Liver (tissue), 9 donors: Measurements from ENCODE around the gene SEPSECS. TPM values are rescaled to one million over a fixed set of nuclear protein-coding genes. Genes with fewer than 3 reads are reported as not detected.

Experiments
- DNase-seq: peaks from one replicate; pipeline ENCODE4 v3.0.0-alpha.2; 2017; ENCODE audit warnings: low spot score
- H3K27ac ChIP-seq, 2 donors: one replicate each; pipeline ENCODE4 v1.7.0; 2013; ENCODE audit warnings: inconsistent platforms in 2 of 2, low read length in 2 of 2, control low read depth in 1 of 2, low read depth in 1 of 2, mild to moderate bottlenecking in 1 of 2
- H3K27me3 ChIP-seq, 4 donors: one replicate each; pipeline versions ENCODE4 v1.6.1 to v1.7.0; 2013; ENCODE audit warnings: low read length in 3 of 4, inconsistent platforms in 1 of 4, mild to moderate bottlenecking in 1 of 4, moderate library complexity in 1 of 4; ENCODE audit not compliant: control insufficient read depth in 4 of 4, insufficient read depth in 4 of 4
- H3K36me3 ChIP-seq, 4 donors: one replicate each; pipeline versions ENCODE4 v1.6.1 to v1.7.0; 2013; ENCODE audit warnings: low read length in 3 of 4, mild to moderate bottlenecking in 3 of 4, low read depth in 1 of 4, moderate library complexity in 1 of 4; ENCODE audit not compliant: control insufficient read depth in 4 of 4, insufficient read depth in 3 of 4
- H3K4me1 ChIP-seq, 4 donors: one replicate each; pipeline versions ENCODE4 v1.6.1 to v1.7.0; 2013; ENCODE audit warnings: low read length in 3 of 4, mild to moderate bottlenecking in 3 of 4, moderate library complexity in 1 of 4; ENCODE audit not compliant: control insufficient read depth in 4 of 4, insufficient read depth in 4 of 4
- H3K4me3 ChIP-seq, 3 donors: one replicate each; pipeline versions ENCODE4 v1.6.1 to v1.7.0; 2013; ENCODE audit warnings: low read length in 3 of 3, control low read depth in 1 of 3, low read depth in 1 of 3, mild to moderate bottlenecking in 1 of 3
- H3K9ac ChIP-seq, 2 donors: one replicate each; pipeline ENCODE4 v1.7.0; 2013; ENCODE audit warnings: low read length in 2 of 2, mild to moderate bottlenecking in 2 of 2, moderate library complexity in 2 of 2, control low read depth in 1 of 2, low read depth in 1 of 2
- H3K9me3 ChIP-seq, 4 donors: one replicate each; pipeline versions ENCODE4 v1.6.1 to v1.7.0; 2013; ENCODE audit warnings: low read length in 3 of 4; ENCODE audit not compliant: control insufficient read depth in 4 of 4
- EGR1 ChIP-seq, 2 donors: IDR thresholded peaks; 2 replicates each; pipeline ENCODE4 v1.6.1; 2016 to 2018; ENCODE audit warnings: antibody characterized with exemption in 2 of 2, low read depth in 2 of 2
- FOXA1 ChIP-seq: IDR thresholded peaks from 2 replicates; pipeline ENCODE4 v1.6.1; 2016; ENCODE audit warnings: antibody characterized with exemption
- FOXA2 ChIP-seq: IDR thresholded peaks from 2 replicates; pipeline ENCODE4 v1.6.1; 2016; ENCODE audit warnings: antibody characterized with exemption
- GABPA ChIP-seq, 2 donors: IDR thresholded peaks in 1 of 2; conservative IDR thresholded peaks in 1 of 2; 2 replicates each; pipeline ENCODE4 v1.6.1; 2016; ENCODE audit warnings: antibody characterized with exemption in 2 of 2, mild to moderate bottlenecking in 1 of 2, moderate library complexity in 1 of 2
- HNF4A ChIP-seq, 2 donors: conservative IDR thresholded peaks; 2 replicates each; pipeline ENCODE4 v1.6.1; 2016; ENCODE audit warnings: antibody characterized with exemption in 2 of 2, mild to moderate bottlenecking in 2 of 2
- HNF4G ChIP-seq: IDR thresholded peaks from 2 replicates; pipeline ENCODE4 v1.6.1; 2016; ENCODE audit warnings: antibody characterized with exemption
- JUND ChIP-seq, 2 donors: IDR thresholded peaks; 2 replicates each; pipeline ENCODE4 v1.6.1; 2016; ENCODE audit warnings: antibody characterized with exemption in 2 of 2
- MAX ChIP-seq: IDR thresholded peaks from 2 replicates; pipeline ENCODE4 v1.6.1; 2016; ENCODE audit warnings: antibody characterized with exemption
- NR2F2 ChIP-seq: IDR thresholded peaks from 2 replicates; pipeline ENCODE4 v1.6.1; 2016; ENCODE audit warnings: antibody characterized with exemption
- RAD21 ChIP-seq, 2 donors: IDR thresholded peaks; 2 replicates each; pipeline ENCODE4 v1.6.1; 2016; ENCODE audit warnings: antibody characterized with exemption in 2 of 2, mild to moderate bottlenecking in 2 of 2
- RXRA ChIP-seq, 2 donors: IDR thresholded peaks; 2 replicates each; pipeline ENCODE4 v1.6.1; 2017 to 2018; ENCODE audit warnings: antibody characterized with exemption in 2 of 2, mild to moderate bottlenecking in 1 of 2
- SP1 ChIP-seq: IDR thresholded peaks from 2 replicates; pipeline ENCODE4 v1.6.1; 2018; ENCODE audit warnings: antibody characterized with exemption, mild to moderate bottlenecking
- TAF1 ChIP-seq: conservative IDR thresholded peaks from 2 replicates; pipeline ENCODE4 v1.6.1; 2016; ENCODE audit warnings: antibody characterized with exemption, mild to moderate bottlenecking
- YY1 ChIP-seq: IDR thresholded peaks from 2 replicates; pipeline ENCODE4 v1.6.1; 2016; ENCODE audit warnings: antibody characterized with exemption, mild to moderate bottlenecking
- WGBS: extraction: QIAGEN DNeasy Blood & Tissue Kit; methylation state at CpG from one replicate; pipeline ENCODE4 v1.1.7; 2013; 5-methylcytosine and 5-hydroxymethylcytosine counted together
- polyA plus RNA-seq, 2 donors: library from polyadenylated mRNA; stranded (reverse) in 1 of 2; unstranded in 1 of 2; fragments of 200-250 nt in 1 of 2; fragments of >200 nt in 1 of 2; fragmentation: Nextera tagmentation in 1 of 2; extraction: Ambion mirVana in 1 of 2; gene quantifications; one replicate each; pipeline versions ENCODE4 v1.2.1 to v1.2.3, GENCODE V29; 2013 to 2015
- total RNA-seq, 2 donors: library from RNA; depleted of rRNA; stranded (reverse); fragments of >200 nt; gene quantifications; one replicate each; pipeline ENCODE4 v1.2.3, GENCODE V29; 2014
- TF ChIP-seq, protein P1 (sequence below): IDR thresholded peaks from 2 replicates; pipeline ENCODE4 v1.6.1; 2016; ENCODE audit warnings: antibody characterized with exemption, mild to moderate bottlenecking
- TF ChIP-seq, protein P2 (sequence below): fragments of 150-350 bp; IDR thresholded peaks from 2 replicates; pipeline ENCODE4 v1.5.1; 2017; ENCODE audit warnings: improper control_type of control experiment, low read depth, low read length; ENCODE audit not compliant: missing input control
- TF ChIP-seq, protein P3 (sequence below): IDR thresholded peaks from 2 replicates; pipeline ENCODE4 v1.6.1; 2016; ENCODE audit warnings: antibody characterized with exemption
- TF ChIP-seq, protein P4 (sequence below): IDR thresholded peaks from 2 replicates; pipeline ENCODE4 v1.6.1; 2016; ENCODE audit warnings: antibody characterized with exemption
- donor health status: healthy.
- donor health status: healthy.
- donor health status: healthy.
- donor health status: healthy.
- donor health status: healthy.

SEPSECS gene
- total and polyA plus RNA-seq, 4 donors: 10.3 to 31.7 (median 13.2) TPM

DNA sequence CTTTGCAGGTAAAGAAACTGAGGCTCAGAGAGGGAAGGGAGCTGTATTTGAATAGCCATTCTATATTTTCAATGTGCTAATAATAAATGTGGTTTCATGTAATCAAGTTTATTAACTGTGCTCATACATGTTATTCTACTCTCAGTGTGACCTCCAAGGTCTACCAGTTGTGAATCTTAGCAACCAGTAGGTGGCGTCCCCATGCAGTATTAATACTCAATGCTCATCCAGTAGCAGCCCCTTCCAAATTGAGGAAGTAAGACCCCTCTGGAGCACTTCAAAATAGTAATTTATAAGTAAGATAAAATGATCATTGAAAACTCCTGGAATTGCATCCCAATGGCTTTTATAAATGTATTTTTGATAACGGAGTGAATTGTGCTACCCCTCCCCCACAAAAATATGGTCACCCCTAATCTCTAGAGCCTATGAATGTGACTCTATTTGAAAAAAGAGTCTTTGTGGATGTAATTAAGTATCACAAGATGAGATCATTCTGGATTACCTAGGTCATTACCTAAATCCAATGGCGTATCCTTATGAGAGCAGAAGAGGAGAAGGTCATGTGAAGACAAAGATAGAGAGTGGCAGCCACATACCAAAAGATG, 20.4 kb upstream of the SEPSECS start:
- WGBS: 57% methylated on average over 3 of the region's 3 CpGs
- DNase-seq: no peak
- Histone ChIP-seq H3K27me3 (no peaks in the 10 kb centered on the region), H3K4me3 (no peak overlapping the region), H3K9ac (no peak overlapping the region), H3K27ac (no peak overlapping the region), H3K36me3 (no peaks in the 10 kb centered on the region), H3K9me3 (no peaks in the 10 kb centered on the region), H3K4me1 (peaks cover 0 to 22% (median 16%) of the 10 kb centered on the region in 4 donors)
- TF ChIP-seq JUND (IDR thresholded peaks at IDR 0.05) (no peak), TAF1 (no peak), EGR1 (IDR thresholded peaks at IDR 0.05; ENCODE audit: low read depth in 2 of 2) (no peak), MAX (no peak), RXRA (IDR thresholded peaks at IDR 0.05) (peak in 1 of 2 donors; percentile 43), FOXA1 (no peak), HNF4A (conservative IDR thresholded peaks at IDR 0.05) (peak in 1 of 2 donors; percentile 31), NR2F2 (no peak), GABPA (IDR thresholded peaks at IDR 0.05 in 1 of 2, conservative IDR thresholded peaks at IDR 0.05 in 1 of 2) (no peak), RAD21 (IDR thresholded peaks at IDR 0.05) (peak; percentile 88 to 92), YY1 (no peak), FOXA2 (no peak), HNF4G (no peak), SP1 (no peak)
- TF ChIP-seq, protein P1, sequence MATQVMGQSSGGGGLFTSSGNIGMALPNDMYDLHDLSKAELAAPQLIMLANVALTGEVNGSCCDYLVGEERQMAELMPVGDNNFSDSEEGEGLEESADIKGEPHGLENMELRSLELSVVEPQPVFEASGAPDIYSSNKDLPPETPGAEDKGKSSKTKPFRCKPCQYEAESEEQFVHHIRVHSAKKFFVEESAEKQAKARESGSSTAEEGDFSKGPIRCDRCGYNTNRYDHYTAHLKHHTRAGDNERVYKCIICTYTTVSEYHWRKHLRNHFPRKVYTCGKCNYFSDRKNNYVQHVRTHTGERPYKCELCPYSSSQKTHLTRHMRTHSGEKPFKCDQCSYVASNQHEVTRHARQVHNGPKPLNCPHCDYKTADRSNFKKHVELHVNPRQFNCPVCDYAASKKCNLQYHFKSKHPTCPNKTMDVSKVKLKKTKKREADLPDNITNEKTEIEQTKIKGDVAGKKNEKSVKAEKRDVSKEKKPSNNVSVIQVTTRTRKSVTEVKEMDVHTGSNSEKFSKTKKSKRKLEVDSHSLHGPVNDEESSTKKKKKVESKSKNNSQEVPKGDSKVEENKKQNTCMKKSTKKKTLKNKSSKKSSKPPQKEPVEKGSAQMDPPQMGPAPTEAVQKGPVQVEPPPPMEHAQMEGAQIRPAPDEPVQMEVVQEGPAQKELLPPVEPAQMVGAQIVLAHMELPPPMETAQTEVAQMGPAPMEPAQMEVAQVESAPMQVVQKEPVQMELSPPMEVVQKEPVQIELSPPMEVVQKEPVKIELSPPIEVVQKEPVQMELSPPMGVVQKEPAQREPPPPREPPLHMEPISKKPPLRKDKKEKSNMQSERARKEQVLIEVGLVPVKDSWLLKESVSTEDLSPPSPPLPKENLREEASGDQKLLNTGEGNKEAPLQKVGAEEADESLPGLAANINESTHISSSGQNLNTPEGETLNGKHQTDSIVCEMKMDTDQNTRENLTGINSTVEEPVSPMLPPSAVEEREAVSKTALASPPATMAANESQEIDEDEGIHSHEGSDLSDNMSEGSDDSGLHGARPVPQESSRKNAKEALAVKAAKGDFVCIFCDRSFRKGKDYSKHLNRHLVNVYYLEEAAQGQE: no peak
- TF ChIP-seq, protein P2, sequence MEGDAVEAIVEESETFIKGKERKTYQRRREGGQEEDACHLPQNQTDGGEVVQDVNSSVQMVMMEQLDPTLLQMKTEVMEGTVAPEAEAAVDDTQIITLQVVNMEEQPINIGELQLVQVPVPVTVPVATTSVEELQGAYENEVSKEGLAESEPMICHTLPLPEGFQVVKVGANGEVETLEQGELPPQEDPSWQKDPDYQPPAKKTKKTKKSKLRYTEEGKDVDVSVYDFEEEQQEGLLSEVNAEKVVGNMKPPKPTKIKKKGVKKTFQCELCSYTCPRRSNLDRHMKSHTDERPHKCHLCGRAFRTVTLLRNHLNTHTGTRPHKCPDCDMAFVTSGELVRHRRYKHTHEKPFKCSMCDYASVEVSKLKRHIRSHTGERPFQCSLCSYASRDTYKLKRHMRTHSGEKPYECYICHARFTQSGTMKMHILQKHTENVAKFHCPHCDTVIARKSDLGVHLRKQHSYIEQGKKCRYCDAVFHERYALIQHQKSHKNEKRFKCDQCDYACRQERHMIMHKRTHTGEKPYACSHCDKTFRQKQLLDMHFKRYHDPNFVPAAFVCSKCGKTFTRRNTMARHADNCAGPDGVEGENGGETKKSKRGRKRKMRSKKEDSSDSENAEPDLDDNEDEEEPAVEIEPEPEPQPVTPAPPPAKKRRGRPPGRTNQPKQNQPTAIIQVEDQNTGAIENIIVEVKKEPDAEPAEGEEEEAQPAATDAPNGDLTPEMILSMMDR: peak; percentile 66
- TF ChIP-seq, protein P3, sequence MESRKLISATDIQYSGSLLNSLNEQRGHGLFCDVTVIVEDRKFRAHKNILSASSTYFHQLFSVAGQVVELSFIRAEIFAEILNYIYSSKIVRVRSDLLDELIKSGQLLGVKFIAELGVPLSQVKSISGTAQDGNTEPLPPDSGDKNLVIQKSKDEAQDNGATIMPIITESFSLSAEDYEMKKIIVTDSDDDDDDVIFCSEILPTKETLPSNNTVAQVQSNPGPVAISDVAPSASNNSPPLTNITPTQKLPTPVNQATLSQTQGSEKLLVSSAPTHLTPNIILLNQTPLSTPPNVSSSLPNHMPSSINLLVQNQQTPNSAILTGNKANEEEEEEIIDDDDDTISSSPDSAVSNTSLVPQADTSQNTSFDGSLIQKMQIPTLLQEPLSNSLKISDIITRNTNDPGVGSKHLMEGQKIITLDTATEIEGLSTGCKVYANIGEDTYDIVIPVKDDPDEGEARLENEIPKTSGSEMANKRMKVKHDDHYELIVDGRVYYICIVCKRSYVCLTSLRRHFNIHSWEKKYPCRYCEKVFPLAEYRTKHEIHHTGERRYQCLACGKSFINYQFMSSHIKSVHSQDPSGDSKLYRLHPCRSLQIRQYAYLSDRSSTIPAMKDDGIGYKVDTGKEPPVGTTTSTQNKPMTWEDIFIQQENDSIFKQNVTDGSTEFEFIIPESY: no peak
- TF ChIP-seq, protein P4, sequence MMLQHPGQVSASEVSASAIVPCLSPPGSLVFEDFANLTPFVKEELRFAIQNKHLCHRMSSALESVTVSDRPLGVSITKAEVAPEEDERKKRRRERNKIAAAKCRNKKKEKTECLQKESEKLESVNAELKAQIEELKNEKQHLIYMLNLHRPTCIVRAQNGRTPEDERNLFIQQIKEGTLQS: no peak
